ENCODE measurements around the gene CD151.
A peak's percentile ranks its signal among the peaks of the same experiment; 100 is the strongest.

CD151 gene

GRCh38 chr11:829176-829846 is 3.4 kb upstream of the CD151 start:
- no peak for FAIRE-seq
- DNase-seq (ENCODE audit: low spot score): peak; percentile 60

- FAIRE-seq (no peak), DNase-seq (ENCODE audit: low spot score) (no peak)
Measured at GRCh38 chr11:829847-830294, 2.9 kb upstream of the CD151 start.

DNA sequence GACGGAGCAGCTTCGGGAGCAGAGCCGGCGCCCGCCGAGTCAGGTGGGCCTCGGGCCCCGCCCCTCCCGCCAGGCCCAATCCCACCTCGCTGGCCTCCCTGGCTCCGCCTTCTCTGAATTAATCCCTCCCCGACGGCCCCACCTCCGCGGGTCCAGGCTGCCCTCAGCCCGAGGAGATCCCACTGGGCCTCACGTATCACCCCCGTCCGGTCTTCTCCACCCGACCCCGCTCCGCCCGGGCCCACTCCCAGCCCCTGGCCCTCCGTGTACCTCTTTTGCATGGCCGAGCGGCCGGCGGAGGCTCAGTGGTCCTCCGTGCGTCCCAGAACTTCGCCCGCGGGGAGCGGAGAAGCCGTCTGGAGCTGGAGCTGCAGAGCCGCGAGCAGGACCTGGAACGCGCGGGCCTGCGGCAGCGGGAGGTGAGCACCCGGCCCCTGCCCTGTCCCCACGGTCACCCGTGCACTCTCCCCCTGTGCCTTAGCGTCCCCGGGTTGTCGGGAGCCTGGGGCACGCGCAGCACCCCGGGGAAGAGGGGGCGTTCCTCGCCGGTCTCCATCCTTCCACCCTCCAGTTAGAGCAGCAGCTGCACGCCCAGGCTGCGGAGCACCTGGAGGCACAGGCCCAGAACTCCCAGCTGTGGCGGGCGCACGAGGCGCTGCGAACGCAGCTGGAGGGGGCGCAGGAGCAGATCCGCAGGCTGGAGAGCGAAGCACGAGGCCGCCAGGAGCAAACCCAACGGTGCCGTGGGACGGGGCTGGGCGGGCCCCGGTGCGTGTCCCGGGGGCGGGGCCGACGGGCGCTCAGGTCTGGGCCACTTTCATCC is 2.2 kb upstream of the CD151 start:
- no peak for FAIRE-seq
- DNase-seq (ENCODE audit: low spot score): no peak

DNA sequence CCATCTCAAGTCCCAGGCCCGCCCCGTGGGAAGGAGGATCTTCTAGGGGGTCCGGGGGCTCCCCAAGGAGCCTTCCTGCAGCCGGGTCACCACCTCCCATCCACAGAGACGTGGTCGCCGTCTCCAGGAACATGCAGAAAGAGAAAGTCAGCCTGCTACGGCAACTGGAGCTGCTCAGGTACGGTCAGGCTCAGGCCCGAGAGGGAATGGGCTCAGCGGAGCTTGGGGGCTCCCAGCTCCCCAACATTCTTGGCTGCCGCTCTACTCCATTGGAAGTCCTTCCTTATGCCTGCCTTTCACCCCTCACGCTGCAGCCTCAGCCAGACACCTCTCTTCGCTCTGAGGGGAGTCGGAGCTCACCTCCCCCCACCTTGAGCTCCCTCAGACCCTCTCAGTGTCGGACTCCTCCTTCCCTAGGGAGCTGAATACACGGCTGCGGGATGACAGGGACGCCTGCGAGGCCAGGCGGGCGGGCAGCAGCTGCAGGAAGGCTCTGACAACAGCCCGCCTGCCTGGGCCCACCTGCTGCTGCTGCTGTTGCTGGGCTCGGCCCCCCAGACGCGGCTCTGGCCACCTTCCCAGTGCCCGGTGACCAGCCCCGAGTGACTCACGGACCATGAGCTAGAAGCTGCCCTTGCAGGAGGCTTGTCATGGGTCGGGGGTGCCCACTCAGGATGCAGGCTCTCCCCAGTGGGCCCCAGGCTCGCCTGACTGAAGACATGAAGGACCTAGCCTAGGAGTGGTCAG is 1.5 kb upstream of the CD151 start:
- peak; percentile 87 for DNase-seq (ENCODE audit: low spot score)
- peak; percentile 70 for FAIRE-seq

- DNase-seq (ENCODE audit: low spot score): no peak
Measured at GRCh38 chr11:831961-832528, 707 bp upstream of the CD151 start.

GRCh38 chr11:833114-833791 is 501 bp downstream of the CD151 start:
- DNase-seq (ENCODE audit: low spot score) (no peak), FAIRE-seq (no peak)

More at GRCh38 chr11:831961-832528, 707 bp upstream of the CD151 start:
- no peak for FAIRE-seq

- DNase-seq (ENCODE audit: low spot score) (no peak), FAIRE-seq (peak; percentile 31)
Measured at GRCh38 chr11:833849-834311, 1.1 kb downstream of the CD151 start.

- FAIRE-seq (peak; percentile 91), DNase-seq (ENCODE audit: low spot score) (peak; percentile 97)
Measured at GRCh38 chr11:834371-835316, 1.9 kb downstream of the CD151 start.

- DNase-seq (ENCODE audit: low spot score) (no peak), FAIRE-seq (no peak)
Measured at GRCh38 chr11:836274-836673, 3.5 kb downstream of the CD151 start.

GRCh38 chr11:836700-837099 is 3.9 kb downstream of the CD151 start:
- DNase-seq (ENCODE audit: low spot score) (no peak), FAIRE-seq (no peak)

GRCh38 chr11:837189-837989 is 4.6 kb downstream of the CD151 start:
- FAIRE-seq: no peak
- no peak for DNase-seq (ENCODE audit: low spot score)

GRCh38 chr11:837990-838307 is 5.2 kb downstream of the CD151 start:
- FAIRE-seq (no peak), DNase-seq (ENCODE audit: low spot score) (no peak)

DNA sequence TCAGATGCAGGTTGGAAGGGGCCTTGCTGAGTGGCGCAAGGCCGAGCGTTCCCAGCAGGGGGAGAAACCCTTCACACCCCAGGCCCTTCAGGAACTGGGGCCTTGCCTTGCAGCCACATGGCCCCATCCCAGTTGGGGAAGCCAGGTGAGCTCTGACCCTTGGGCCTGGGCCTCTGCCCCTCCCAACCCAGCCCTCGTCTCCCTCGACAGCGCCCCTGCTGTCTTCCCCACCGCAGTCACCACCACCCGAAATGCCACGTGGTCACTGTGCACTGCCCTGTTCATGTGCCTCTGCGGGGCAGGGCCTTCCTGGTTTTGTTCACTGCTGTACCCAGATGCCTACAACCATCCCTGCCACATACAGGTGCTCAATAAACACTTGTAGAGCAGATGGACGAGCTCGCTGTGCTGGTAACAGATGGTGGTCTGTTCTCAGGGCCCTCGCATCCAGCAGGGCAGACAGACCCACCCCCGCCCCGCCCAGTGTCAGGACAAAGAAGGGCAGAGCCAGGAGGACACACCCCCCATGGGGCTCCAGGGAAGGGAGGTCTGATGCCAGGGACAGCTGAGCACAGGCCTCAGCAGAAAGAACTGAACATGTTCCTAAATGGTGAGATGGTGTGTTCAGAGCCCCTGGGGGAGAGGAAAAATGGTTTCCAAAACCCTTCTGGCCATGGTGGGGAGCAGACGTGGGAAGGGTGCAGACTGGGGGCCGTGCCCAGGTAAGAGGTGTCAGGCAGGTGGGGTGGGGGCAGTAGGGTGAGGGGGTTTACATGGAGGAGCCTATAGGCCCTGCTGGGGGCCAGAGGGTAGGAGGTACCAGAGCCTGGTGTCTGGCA is 5.9 kb downstream of the CD151 start:
- FAIRE-seq: no peak
- DNase-seq (ENCODE audit: low spot score): no peak

GRCh38 chr11:839280-839623 is 6.5 kb downstream of the CD151 start:
- DNase-seq (ENCODE audit: low spot score) (no peak), FAIRE-seq (no peak)

DNA sequence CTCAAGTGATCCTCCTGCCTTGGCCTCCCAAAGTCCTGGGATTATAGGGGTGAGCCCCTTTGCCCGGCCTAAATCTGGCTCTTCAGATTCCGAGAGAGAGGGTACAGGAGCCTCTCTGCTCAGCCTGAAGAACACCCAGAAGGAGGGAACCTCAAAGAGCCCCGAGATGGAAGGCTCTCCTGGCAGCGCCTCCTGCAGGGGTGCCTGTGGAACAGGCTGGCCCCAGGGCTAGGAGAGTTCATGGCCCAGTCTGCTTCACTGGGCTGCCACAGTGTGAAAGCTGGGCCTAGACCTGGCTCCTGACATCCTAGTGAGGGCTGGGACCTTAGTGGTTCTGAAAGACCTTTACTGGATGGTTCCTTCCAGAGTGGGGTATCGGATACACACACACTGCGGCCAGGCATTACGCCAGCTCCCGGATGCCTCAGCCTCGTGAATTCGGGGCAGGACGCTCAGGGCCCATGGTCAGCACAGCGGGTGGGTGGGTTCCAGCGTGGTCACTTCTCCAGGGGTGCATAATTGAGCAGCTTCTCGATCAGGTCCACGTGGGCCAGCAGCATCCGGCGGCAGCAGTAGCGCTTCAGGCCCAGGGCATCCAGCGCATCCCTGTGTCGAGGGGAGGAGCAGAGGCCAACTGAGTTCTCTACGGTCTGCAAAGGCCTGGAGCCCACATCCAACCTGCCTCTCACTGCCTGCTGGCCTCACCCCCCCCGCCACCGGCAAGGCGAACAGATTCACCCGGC is 7.3 kb downstream of the CD151 start:
- DNase-seq (ENCODE audit: low spot score) (no peak), FAIRE-seq (no peak)

DNA sequence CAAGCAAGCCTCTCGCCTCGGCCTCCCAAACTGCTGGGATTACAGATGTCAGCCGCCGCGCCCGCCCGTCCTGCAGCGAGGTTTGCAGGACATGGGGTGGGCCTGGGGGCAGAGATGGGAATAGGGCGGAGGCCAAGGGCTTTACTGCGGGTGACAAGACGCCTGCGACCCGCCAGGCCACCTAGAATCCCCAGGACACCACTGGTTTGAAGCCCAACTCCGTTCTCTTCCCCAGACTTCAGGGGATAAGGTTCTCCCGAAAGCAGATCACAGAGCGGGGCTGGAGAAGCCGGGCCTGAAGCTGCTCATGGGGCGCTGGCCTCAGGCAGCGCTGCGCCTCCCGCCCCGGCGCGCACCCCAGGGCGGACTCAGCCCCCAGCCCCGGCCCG is 9.2 kb downstream of the CD151 start:
- no peak for DNase-seq (ENCODE audit: low spot score)
- no peak for FAIRE-seq

DNA sequence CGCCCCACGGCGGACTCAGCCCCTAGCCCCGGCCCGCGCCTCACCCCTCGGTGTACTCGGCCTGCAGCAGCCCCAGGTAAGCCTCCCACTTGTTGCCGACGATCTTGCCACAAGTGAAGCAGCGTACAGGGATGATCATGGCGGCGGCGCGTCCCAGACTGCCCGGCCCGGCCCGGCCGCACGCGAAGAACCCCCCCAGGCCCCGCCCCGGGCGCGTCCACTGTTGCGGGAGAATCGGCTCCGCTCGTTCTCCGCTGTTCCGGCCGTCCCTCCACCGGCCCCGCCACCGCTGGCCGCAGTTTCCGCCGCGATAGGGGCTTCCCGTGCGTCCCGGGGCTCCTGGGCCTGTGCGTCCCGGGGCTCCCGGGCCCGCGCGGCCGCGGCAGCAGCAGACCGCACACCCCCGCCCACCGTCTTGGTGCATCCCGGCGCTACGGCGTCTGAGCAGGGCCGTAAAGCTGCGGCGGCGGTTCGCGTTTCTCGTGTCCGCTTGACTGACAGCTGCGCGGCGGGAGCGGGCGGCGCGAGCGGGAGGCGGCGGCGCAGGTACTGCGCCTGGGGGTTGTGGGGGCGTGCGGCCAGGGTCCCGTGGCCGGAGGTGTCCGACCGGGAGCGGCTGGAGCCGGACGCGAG is 9.7 kb downstream of the CD151 start, which contains the start of the genes POLR2L and TSPAN4:
TSS of gene POLR2L (minus strand) at position 160 of the 633 bp plus-strand sequence. CDS start at position 139, 21 bp downstream.
TSS of gene TSPAN4 (plus strand) at position 483 of the 633 bp plus-strand sequence. CDS start 7,453 bp downstream, outside the sequence.
- DNase-seq (ENCODE audit: low spot score) (peak; percentile 73), FAIRE-seq (no peak)

All from RCC 7860 (cell line).